NB4 (cell line): Measurements from ENCODE around the gene FASN.

Experiments
- CTCF ChIP-seq: IDR thresholded peaks from one replicate; pipeline ENCODE4 v1.5.1; 2012; ENCODE audit warnings: low read depth, low read length
- MYC ChIP-seq: IDR thresholded peaks from 2 replicates; pipeline ENCODE4 v1.6.1; 2011; ENCODE audit warnings: low read depth, low read length
- POLR2A ChIP-seq: IDR thresholded peaks from 2 replicates; pipeline ENCODE4 v1.6.1; 2011; ENCODE audit warnings: mild to moderate bottlenecking; ENCODE audit not compliant: insufficient read length; ENCODE audit errors: extremely low read depth

GRCh38 chr17:82121246-82121645 lies 23.2 kb upstream of the FASN start:
- TF ChIP-seq CTCF (no peak), MYC (no peak), POLR2A (no peak)
